SK-N-SH treated with all-trans-retinoic acid at 6 μM for 48 hours (cell line): ENCODE results near the gene SLC22A4.

Experiments
- ATAC-seq: fragments of 200-7000 bp; cut with Tn5 transposase; 3 replicates; pipeline ENCODE4 v1.9.1; 2020; ENCODE audit warnings: mild to moderate bottlenecking, moderate library complexity
- ARNTL ChIP-seq: fragments of 450-650 bp; formaldehyde crosslinking; IDR thresholded peaks from 2 replicates; pipeline ENCODE4 v1.5.0; 2020; ENCODE audit warnings: low read depth, mild to moderate bottlenecking, moderate library complexity, borderline replicate concordance
- BACH2 ChIP-seq: fragments of 250-450 bp; sonication (Bioruptor Pico); IDR thresholded peaks from 2 replicates; pipeline ENCODE4 v1.9.0; 2021; ENCODE audit warnings: mild to moderate bottlenecking, borderline replicate concordance
- CREB5 ChIP-seq: fragments of 250-450 bp; sonication (Bioruptor Pico); IDR thresholded peaks from 2 replicates; pipeline ENCODE4 v1.5.1; 2020; ENCODE audit warnings: low read depth, mild to moderate bottlenecking, moderate library complexity
- CSDC2 ChIP-seq: fragments of 250-450 bp; sonication (Bioruptor Pico); IDR thresholded peaks from 2 replicates; pipeline ENCODE4 v1.5.0; 2020; ENCODE audit warnings: mild to moderate bottlenecking, moderate library complexity
- CSRNP3 ChIP-seq: fragments of 250-450 bp; sonication (Bioruptor Pico); IDR thresholded peaks from 2 replicates; pipeline ENCODE4 v1.5.1; 2021; ENCODE audit warnings: mild to moderate bottlenecking, moderate library complexity
- GLIS3 ChIP-seq: fragments of 250-450 bp; sonication (Bioruptor Pico); IDR thresholded peaks from 2 replicates; pipeline ENCODE4 v1.5.0; 2020; ENCODE audit warnings: mild to moderate bottlenecking, moderate library complexity
- ISL1 ChIP-seq: fragments of 250-450 bp; sonication (Bioruptor Pico); IDR thresholded peaks from 2 replicates; pipeline ENCODE4 v2.1.2; 2022; ENCODE audit warnings: mild to moderate bottlenecking, moderate library complexity
- OSR1 ChIP-seq: fragments of 250-450 bp; sonication (Bioruptor Pico); IDR thresholded peaks from 2 replicates; pipeline ENCODE4 v1.8.0; 2022; ENCODE audit warnings: moderate library complexity, mild to moderate bottlenecking, inconsistent platforms
- PATZ1 ChIP-seq: fragments of 250-450 bp; sonication (Bioruptor Pico); IDR thresholded peaks from 2 replicates; pipeline ENCODE4 v1.8.0; 2020; ENCODE audit warnings: mild to moderate bottlenecking, moderate library complexity, borderline replicate concordance
- PPARA ChIP-seq: fragments of 250-450 bp; sonication (Bioruptor Pico); IDR thresholded peaks from 2 replicates; pipeline ENCODE4 v1.5.0; 2020; ENCODE audit warnings: mild to moderate bottlenecking, borderline replicate concordance
- SNAI2 ChIP-seq: fragments of 250-450 bp; sonication (Bioruptor Pico); IDR thresholded peaks from 2 replicates; pipeline ENCODE4 v1.5.0; 2020; ENCODE audit warnings: mild to moderate bottlenecking, moderate library complexity
- TCF4 ChIP-seq: fragments of 250-450 bp; sonication (Bioruptor Pico); IDR thresholded peaks from 2 replicates; pipeline ENCODE4 v1.8.0; 2021; ENCODE audit warnings: mild to moderate bottlenecking, moderate library complexity, borderline replicate concordance
- TOX ChIP-seq: fragments of 250-450 bp; sonication (Bioruptor Pico); IDR thresholded peaks from 2 replicates; pipeline ENCODE4 v1.8.0; 2021; ENCODE audit warnings: mild to moderate bottlenecking, moderate library complexity, borderline replicate concordance
- TSHZ2 ChIP-seq: fragments of 250-450 bp; sonication (Bioruptor Pico); IDR thresholded peaks from 2 replicates; pipeline ENCODE4 v1.5.0; 2020; ENCODE audit warnings: mild to moderate bottlenecking, moderate library complexity
- ZC3H10 ChIP-seq: fragments of 250-450 bp; sonication (Bioruptor Pico); IDR thresholded peaks from 2 replicates; pipeline ENCODE4 v1.5.1; 2021; ENCODE audit warnings: mild to moderate bottlenecking, moderate library complexity
- ZFP3 ChIP-seq: fragments of 250-450 bp; sonication (Bioruptor Pico); IDR thresholded peaks from 2 replicates; pipeline ENCODE4 v1.5.0; 2020; ENCODE audit warnings: mild to moderate bottlenecking, moderate library complexity
- ZFP30 ChIP-seq: fragments of 450-650 bp; formaldehyde crosslinking; IDR thresholded peaks from 2 replicates; pipeline ENCODE4 v1.5.0; 2022; ENCODE audit warnings: mild to moderate bottlenecking, moderate library complexity
- ZNF565 ChIP-seq: fragments of 450-650 bp; formaldehyde crosslinking; conservative IDR thresholded peaks from 2 replicates; pipeline ENCODE4 v1.5.0; 2020; ENCODE audit warnings: low read depth, mild to moderate bottlenecking, moderate library complexity
- ZNF70 ChIP-seq: fragments of 450-650 bp; formaldehyde crosslinking; IDR thresholded peaks from 2 replicates; pipeline ENCODE4 v1.5.0; 2020; ENCODE audit warnings: mild to moderate bottlenecking, moderate library complexity
- ZNF8 ChIP-seq: fragments of 450-650 bp; formaldehyde crosslinking; IDR thresholded peaks from 2 replicates; pipeline ENCODE4 v1.5.0; 2020; ENCODE audit warnings: mild to moderate bottlenecking, moderate library complexity

Gene SLC22A4

GRCh38 chr5:132302413-132302812 is 8.2 kb downstream of the SLC22A4 start:
- no peak for ATAC-seq
- TF ChIP-seq SNAI2 (CRISPR knock-in tag), result no peak

GRCh38 chr5:132303589-132303988 is 9.4 kb downstream of the SLC22A4 start:
- no peak for ATAC-seq
- TF ChIP-seq SNAI2 (CRISPR knock-in tag) (no peak), CSDC2 (CRISPR knock-in tag) (no peak), TSHZ2 (CRISPR knock-in tag) (no peak)

GRCh38 chr5:132305420-132305819 is 11.2 kb downstream of the SLC22A4 start:
- no peak for TF ChIP-seq TCF4
- no peak for TF ChIP-seq GLIS3 (CRISPR knock-in tag)
- TF ChIP-seq ISL1 (CRISPR knock-in tag), result no peak
- TF ChIP-seq ZC3H10 (CRISPR knock-in tag), result no peak
- TF ChIP-seq OSR1 (CRISPR knock-in tag), result no peak
- ATAC-seq, result no peak

- TF ChIP-seq CSDC2 (CRISPR knock-in tag) (no peak), ZFP3 (no peak), ZNF565 (CRISPR knock-in tag) (no peak), ARNTL (CRISPR knock-in tag) (no peak), SNAI2 (CRISPR knock-in tag) (no peak), TOX (CRISPR knock-in tag) (no peak), ZNF70 (no peak), CREB5 (CRISPR knock-in tag) (no peak), ISL1 (CRISPR knock-in tag) (no peak), PATZ1 (CRISPR knock-in tag) (no peak), ZNF8 (CRISPR knock-in tag) (no peak), TCF4 (no peak), CSRNP3 (no peak), ZC3H10 (CRISPR knock-in tag) (no peak)
- no peak for ATAC-seq
Measured at GRCh38 chr5:132308701-132309100, 14.5 kb downstream of the SLC22A4 start.

- TF ChIP-seq TCF4 (no peak), ARNTL (CRISPR knock-in tag) (no peak), BACH2 (no peak), ZFP3 (no peak), PPARA (no peak), GLIS3 (CRISPR knock-in tag) (no peak), ZNF8 (CRISPR knock-in tag) (no peak), SNAI2 (CRISPR knock-in tag) (no peak), CSDC2 (CRISPR knock-in tag) (no peak), ZFP30 (CRISPR knock-in tag) (no peak)
- TF ChIP-seq, all 23 proteins: peak for 0
- no peak for ATAC-seq
Measured at GRCh38 chr5:132309679-132310078, 15.5 kb downstream of the SLC22A4 start.
